Lower lobe of right lung (tissue), 2 donors: Measurements from ENCODE around the gene SEMA3A. TPM values are rescaled to one million over a fixed set of nuclear protein-coding genes. Genes with fewer than 3 reads are reported as not detected.
"Not testable (repeated sequence)": the region's sequence is repeated elsewhere in the genome, so short reads cannot be mapped to it uniquely, and the experiment has no call there.

Source experiments
- ATAC-seq, 2 donors: fragments of 200-7000 bp; cut with Tn5 transposase; one replicate each; pipeline ENCODE4 v1.9.1; 2020 to 2022; ENCODE audit warnings: mild to moderate bottlenecking in 2 of 2, moderate library complexity in 2 of 2
- DNase-seq: peaks from one replicate; pipeline ENCODE4 v3.0.0-alpha.2; 2020
- H3K27ac ChIP-seq: fragments of 200-600 bp; one replicate; pipeline ENCODE4 v1.8.0; 2022
- H3K27me3 ChIP-seq: fragments of 200-600 bp; one replicate; pipeline ENCODE4 v1.8.0; 2022; ENCODE audit warnings: low read depth
- H3K36me3 ChIP-seq: fragments of 200-600 bp; one replicate; pipeline ENCODE4 v1.8.0; 2022; ENCODE audit warnings: mild to moderate bottlenecking
- H3K4me1 ChIP-seq: fragments of 200-600 bp; one replicate; pipeline ENCODE4 v1.8.0; 2022
- H3K4me3 ChIP-seq: fragments of 200-600 bp; one replicate; pipeline ENCODE4 v1.8.0; 2022; ENCODE audit warnings: mild to moderate bottlenecking
- H3K9me3 ChIP-seq: fragments of 200-600 bp; one replicate; pipeline ENCODE4 v1.8.0; 2022
- intact Hi-C: fragments of 100-400 bp; cut with DNase I; formaldehyde crosslinking; loops from one replicate; pipeline ENCODE4 v1.11.0; 2022
- total RNA-seq: library from RNA; stranded (reverse); fragmentation: NEBNext Ultra II Directional; extraction: Animal tissue kit (Norgen Biotek cat#: 25700); gene quantifications from one replicate; pipeline ENCODE4 v1.2.1, GENCODE V29; 2021
- TF ChIP-seq, protein P1 (sequence below): fragments of 200-600 bp; IDR thresholded peaks from one replicate; pipeline ENCODE4 v1.8.0; 2022; ENCODE audit warnings: antibody characterized with exemption, mild to moderate bottlenecking
- donor health status: DM: no; HTN: yes; CAD: no; lungs with severe emphysema.

SEMA3A gene
- total RNA-seq, 1 donor from 2014 or later: 9.7 TPM

DNA sequence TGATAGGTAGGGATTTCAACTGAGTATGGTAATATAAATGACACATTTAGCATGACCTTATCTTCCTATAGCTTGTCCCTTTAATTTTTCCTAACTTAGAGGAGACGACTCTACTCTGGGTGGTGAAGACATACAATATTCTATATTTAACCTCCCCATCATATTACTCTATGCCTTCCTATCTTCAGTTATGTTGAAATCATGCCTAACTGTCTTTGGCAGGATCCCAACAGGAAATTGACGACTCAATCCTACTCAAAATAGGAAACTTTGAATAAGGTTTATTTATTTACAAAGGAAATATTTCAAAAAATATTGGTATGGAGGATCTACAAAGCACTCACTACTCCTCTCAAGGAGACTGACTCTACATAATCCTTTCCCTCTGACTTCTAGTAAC, 24.1 kb upstream of the SEMA3A start:
- ATAC-seq: no peak
- no peak overlapping the region for H3K4me3 ChIP-seq
- no peak overlapping the region for H3K27ac ChIP-seq
- no peaks in the 10 kb centered on the region for H3K9me3 ChIP-seq
- TF ChIP-seq, protein P1, sequence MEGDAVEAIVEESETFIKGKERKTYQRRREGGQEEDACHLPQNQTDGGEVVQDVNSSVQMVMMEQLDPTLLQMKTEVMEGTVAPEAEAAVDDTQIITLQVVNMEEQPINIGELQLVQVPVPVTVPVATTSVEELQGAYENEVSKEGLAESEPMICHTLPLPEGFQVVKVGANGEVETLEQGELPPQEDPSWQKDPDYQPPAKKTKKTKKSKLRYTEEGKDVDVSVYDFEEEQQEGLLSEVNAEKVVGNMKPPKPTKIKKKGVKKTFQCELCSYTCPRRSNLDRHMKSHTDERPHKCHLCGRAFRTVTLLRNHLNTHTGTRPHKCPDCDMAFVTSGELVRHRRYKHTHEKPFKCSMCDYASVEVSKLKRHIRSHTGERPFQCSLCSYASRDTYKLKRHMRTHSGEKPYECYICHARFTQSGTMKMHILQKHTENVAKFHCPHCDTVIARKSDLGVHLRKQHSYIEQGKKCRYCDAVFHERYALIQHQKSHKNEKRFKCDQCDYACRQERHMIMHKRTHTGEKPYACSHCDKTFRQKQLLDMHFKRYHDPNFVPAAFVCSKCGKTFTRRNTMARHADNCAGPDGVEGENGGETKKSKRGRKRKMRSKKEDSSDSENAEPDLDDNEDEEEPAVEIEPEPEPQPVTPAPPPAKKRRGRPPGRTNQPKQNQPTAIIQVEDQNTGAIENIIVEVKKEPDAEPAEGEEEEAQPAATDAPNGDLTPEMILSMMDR: no peak
- no peak for DNase-seq
- intact Hi-C loops: no loop called here
- H3K36me3 ChIP-seq: no peaks in the 10 kb centered on the region
- no peaks in the 10 kb centered on the region for H3K4me1 ChIP-seq
- H3K27me3 ChIP-seq: no peaks in the 10 kb centered on the region

DNA sequence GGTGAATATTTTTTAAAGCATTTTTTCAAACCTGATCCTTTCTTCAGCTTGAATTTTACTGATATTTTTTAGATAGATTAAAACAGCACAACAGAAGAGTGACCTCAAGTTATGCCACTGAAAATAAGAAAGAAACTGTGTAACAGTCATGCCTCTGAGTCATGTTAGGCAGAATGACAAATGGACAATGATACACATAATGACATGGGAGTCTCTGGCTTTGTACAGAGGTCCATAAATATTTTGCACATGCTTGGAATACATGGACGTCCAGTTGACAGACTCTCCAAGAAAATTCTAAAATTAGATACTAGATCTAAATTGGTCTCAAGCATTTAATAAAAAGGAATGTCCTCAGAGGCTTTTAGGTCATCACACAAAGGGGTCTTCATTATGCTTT, 21.9 kb upstream of the SEMA3A start:
- Histone ChIP-seq H3K4me1 (no peaks in the 10 kb centered on the region), H3K9me3 (no peaks in the 10 kb centered on the region), H3K27me3 (no peaks in the 10 kb centered on the region), H3K27ac (no peak overlapping the region), H3K4me3 (no peak overlapping the region), H3K36me3 (no peaks in the 10 kb centered on the region)
- TF ChIP-seq, protein P1: no peak
- intact Hi-C loops: no loop called here
- DNase-seq (no peak), ATAC-seq (no peak)

DNA sequence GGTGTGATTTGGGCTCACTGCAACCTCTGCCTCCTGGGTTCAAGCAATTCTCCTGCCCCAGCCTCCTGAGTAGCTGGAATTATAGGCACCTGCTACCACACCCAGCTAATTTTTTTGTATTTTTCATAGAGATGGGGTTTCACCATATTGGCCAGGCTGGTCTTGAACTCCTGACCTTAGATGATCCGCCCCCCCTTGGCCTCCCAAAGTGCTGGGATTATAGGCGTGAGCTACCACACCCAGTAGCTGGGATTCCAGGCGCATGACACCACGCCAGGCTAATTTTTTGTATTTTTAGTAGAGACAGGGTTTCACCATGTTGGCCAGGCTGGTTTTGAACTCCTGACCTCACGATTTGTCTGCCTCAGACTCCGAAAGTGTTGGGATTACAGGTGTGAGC, 20.2 kb upstream of the SEMA3A start:
- H3K4me1 ChIP-seq, ATAC-seq, H3K27me3 ChIP-seq, H3K4me3 ChIP-seq, H3K9me3 ChIP-seq, H3K27ac ChIP-seq, intact Hi-C loops, DNase-seq, H3K36me3 ChIP-seq: not testable (repeated sequence)

DNA sequence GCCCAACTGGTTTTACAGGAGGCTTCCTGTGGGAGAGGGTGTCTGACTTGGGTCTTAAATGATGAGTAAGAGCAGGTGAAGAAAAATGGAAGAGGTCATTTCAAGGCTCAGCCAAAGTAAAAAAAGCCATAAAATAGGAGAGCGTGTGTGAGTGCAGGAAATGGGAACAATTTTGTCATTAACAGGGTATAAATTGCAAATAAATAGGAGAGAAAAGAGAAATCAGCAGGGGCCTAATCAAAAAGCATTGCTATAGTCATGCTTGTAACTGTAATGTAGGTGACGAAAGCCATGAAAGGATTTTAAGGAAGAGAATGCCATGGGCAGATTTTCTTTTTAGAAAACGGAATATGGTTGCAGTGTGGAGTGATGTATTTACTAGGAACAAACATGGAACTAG, 15.7 kb upstream of the SEMA3A start:
- H3K4me1 ChIP-seq: no peaks in the 10 kb centered on the region

DNA sequence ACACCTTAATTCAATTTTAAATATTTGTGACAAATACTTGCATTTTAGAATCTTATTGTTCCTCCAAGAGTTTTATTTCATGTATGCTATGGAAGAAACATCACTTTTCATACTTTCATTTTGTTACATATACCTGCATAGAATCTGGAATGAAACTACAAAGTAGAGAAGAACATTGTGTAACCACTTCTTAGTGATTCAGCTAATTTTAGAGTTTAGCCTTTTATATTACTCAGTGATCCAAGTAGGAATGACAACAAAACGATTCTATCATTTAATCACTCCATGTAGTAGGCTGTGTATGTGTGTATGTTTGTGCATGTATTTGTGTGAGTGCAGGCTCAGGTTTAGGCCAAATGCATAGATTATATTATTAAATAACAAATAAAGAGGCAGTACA, 14.4 kb upstream of the SEMA3A start:
- DNase-seq (no peak), ATAC-seq (no peak)
- Histone ChIP-seq H3K4me1 (no peaks in the 10 kb centered on the region), H3K36me3 (no peaks in the 10 kb centered on the region), H3K27me3 (no peaks in the 10 kb centered on the region), H3K27ac (no peak overlapping the region), H3K4me3 (no peak overlapping the region), H3K9me3 (no peaks in the 10 kb centered on the region)
- intact Hi-C loops: no loop called here
- TF ChIP-seq, protein P1: no peak

More for the DNA sequence above, 15.7 kb upstream of the SEMA3A start:
- intact Hi-C loops: no loop called here
- H3K9me3 ChIP-seq: no peaks in the 10 kb centered on the region
- no peak overlapping the region for H3K4me3 ChIP-seq
- no peaks in the 10 kb centered on the region for H3K27me3 ChIP-seq
- TF ChIP-seq, protein P1: no peak
- DNase-seq: no peak
- no peaks in the 10 kb centered on the region for H3K36me3 ChIP-seq
- H3K27ac ChIP-seq: no peak overlapping the region
- no peak for ATAC-seq

DNA sequence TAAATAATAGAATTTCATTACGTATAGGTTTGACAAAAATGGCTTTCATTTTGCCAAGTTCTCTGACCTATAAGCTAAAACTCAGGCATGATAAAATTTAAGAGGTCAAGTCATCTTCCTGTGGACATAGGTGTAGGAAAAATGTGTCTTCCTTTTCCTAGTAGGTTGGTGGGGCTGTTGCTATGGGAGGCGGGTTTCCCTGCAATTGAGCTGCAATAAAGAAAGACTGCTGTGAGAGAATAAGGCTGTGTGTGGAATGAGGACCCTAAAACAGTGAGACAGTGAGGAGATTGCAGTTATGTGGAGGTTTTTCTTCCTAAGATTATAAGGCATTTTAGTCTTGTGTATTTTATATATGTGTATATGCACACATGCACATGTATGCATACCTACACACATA, 13.0 kb upstream of the SEMA3A start:
- Histone ChIP-seq H3K9me3 (no peaks in the 10 kb centered on the region), H3K27me3 (no peaks in the 10 kb centered on the region), H3K4me1 (no peaks in the 10 kb centered on the region), H3K36me3 (no peaks in the 10 kb centered on the region), H3K27ac (no peak overlapping the region), H3K4me3 (no peak overlapping the region)
- intact Hi-C loops: no loop called here
- ATAC-seq (no peak), DNase-seq (no peak)
- TF ChIP-seq, protein P1: no peak
